ENCODE results near the gene PHRF1. TPM values are rescaled to one million over a fixed set of nuclear protein-coding genes. Genes with fewer than 3 reads are reported as not detected.

PHRF1 gene, protein sequence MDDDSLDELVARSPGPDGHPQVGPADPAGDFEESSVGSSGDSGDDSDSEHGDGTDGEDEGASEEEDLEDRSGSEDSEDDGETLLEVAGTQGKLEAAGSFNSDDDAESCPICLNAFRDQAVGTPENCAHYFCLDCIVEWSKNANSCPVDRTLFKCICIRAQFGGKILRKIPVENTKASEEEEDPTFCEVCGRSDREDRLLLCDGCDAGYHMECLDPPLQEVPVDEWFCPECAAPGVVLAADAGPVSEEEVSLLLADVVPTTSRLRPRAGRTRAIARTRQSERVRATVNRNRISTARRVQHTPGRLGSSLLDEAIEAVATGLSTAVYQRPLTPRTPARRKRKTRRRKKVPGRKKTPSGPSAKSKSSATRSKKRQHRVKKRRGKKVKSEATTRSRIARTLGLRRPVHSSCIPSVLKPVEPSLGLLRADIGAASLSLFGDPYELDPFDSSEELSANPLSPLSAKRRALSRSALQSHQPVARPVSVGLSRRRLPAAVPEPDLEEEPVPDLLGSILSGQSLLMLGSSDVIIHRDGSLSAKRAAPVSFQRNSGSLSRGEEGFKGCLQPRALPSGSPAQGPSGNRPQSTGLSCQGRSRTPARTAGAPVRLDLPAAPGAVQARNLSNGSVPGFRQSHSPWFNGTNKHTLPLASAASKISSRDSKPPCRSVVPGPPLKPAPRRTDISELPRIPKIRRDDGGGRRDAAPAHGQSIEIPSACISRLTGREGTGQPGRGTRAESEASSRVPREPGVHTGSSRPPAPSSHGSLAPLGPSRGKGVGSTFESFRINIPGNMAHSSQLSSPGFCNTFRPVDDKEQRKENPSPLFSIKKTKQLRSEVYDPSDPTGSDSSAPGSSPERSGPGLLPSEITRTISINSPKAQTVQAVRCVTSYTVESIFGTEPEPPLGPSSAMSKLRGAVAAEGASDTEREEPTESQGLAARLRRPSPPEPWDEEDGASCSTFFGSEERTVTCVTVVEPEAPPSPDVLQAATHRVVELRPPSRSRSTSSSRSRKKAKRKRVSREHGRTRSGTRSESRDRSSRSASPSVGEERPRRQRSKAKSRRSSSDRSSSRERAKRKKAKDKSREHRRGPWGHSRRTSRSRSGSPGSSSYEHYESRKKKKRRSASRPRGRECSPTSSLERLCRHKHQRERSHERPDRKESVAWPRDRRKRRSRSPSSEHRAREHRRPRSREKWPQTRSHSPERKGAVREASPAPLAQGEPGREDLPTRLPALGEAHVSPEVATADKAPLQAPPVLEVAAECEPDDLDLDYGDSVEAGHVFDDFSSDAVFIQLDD (N-terminal part only)
- 28.0 and 29.5 TPM in 2 replicates for total RNA-seq

DNA sequence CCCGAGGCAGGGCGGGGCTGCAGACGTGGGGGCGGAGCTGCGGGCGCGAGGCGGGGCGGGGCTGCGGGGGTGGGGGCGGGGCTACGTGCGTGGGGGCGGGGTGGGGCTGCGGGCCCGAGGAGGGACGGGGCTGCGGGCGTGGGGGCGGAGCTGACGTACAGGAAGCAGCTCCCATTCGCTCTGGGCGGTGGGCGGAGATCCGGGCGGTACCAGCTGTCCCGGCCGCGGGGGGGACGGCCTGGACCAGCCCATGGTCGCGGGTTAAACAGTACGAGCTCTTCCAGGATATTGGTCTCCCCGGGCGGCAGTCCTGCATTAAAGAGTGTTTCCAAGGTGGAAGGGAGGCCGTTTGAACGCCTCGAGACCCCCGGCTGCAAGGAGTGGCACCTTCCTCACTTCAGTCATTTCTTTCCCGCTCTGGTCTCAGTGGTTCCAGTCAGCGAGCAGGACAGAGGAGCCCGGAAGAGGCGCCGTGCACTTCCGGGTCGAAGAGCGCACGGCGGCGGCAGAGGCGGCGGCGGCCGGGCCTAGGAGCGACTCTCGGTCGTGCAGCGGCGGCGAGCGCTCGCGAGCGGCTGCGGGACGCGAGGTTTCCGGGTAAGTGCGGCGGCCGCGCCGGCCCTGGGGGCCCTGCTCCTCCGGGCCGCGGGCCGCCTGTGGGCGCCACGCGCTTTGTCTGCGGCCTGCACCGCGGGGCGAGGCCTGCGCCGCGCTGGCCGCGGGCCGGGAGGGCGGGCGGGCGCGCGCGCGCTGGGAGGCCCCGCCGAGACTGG is at the start of gene PHRF1:
TSS of gene PHRF1 (plus strand) at position 475 of the 773 bp plus-strand sequence. CDS start 5,043 bp downstream, outside the sequence.
- peak; percentile 77 for DNase-seq (ENCODE audit: low read depth, low spot score)

DNA sequence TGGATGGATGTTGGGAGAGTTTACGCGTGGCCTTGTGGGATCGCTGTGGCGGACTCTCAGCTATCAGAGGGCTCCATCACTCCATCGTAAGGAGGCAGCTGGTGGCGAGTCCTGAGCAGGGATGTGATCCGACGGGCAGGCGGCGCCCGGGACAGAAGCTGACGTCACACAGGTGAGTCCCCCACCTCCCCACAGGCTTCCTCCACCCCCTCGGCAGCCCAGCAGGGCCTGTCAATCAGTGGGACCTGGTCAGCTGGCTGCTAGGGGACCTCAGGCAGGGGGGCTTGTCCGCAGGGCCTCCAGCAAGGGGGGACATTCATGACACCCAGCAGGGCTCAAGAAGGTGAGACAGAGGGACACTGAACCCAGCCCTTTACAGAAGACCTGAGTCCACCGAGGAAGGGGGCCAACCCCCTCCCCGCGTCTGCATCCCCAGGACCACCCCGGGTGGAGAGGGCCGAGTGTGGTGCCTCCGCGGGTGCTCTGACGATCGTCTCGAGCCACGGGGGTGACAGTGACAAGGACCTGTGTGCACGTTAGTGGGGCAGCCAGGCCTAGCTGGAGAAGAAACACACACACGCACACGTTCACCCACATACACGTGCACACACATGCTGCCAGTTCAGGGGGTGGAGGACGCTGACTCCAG is 48.0 kb upstream of the PHRF1 start:
- DNase-seq (ENCODE audit: low read depth, low spot score): no peak

DNA sequence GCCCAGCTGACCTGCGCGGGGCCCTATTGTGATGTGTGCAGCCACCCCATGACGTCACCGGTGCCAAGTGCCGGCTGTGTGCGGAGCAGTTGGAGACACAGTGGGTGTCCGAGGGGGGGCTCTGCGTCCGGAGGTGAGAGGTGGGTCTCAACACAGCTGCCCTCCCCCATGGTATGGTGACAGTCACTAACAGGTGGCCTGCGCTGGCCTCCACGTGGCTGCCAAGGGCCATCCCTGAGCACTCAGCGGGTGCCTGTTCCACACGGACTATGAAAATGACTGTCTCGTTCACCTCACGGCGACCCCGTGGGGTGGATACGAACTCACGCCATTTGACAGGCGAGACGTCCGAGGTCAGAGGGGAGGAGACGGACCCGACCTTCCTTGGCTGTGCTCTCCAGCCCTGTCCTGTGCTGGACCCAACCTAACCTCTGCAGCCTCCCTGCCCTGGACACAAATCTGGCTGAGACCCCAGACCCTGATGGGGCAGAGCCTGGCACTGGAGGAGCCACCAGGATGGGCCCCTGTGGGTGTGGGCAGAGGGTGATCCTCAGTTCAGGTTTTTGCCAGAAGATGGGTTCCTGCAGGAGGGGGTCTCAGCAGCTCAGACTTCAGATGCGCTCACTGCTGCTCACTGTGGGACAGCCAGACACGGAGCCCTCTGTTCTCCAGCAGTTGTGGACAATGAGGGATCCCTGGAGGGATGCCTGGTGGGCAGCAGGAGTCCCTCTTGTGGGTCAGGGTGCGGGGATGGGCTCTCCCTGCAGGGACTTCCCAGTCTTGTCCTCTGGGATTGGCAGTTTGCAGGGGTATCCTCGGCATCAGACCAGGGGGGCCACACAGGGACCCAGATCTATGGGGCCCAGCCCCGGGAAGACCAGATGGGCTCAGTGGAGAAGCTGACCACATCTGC is 47.2 kb upstream of the PHRF1 start:
- DNase-seq (ENCODE audit: low read depth, low spot score): no peak

DNA sequence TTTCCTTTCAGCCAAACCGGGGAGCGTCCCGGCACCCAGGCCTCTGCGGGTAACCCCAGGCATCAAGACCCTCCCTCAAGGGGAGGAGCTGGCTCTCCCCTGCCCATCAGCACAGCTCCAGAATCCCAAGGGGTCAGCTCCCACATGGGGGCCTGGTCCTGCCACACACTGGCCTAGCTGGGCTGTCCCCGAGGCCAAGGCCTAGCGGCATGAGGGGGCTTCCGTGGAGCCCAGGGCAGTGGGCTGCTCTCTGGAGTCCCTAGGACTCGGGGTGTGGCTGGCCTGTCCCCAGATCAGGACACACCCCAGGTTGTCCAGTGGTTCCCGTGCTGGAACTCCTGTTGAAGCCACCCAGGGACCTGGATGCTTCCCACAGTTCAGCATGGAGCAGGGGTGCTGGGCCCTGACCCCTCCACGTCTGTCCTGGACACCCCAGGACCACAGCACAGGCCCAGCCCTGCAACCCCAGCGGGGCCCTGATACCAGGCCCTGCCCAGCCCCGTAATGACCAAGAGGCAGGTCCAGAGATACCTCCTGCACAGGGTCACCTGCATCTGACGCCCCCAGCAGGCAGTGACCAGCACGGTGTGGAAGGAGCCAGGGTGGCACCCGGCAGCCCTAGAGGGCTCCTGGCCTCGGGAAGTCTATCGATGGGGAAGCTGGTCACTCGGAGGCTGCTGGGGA is 46.4 kb upstream of the PHRF1 start:
- no peak for DNase-seq (ENCODE audit: low read depth, low spot score)

DNA sequence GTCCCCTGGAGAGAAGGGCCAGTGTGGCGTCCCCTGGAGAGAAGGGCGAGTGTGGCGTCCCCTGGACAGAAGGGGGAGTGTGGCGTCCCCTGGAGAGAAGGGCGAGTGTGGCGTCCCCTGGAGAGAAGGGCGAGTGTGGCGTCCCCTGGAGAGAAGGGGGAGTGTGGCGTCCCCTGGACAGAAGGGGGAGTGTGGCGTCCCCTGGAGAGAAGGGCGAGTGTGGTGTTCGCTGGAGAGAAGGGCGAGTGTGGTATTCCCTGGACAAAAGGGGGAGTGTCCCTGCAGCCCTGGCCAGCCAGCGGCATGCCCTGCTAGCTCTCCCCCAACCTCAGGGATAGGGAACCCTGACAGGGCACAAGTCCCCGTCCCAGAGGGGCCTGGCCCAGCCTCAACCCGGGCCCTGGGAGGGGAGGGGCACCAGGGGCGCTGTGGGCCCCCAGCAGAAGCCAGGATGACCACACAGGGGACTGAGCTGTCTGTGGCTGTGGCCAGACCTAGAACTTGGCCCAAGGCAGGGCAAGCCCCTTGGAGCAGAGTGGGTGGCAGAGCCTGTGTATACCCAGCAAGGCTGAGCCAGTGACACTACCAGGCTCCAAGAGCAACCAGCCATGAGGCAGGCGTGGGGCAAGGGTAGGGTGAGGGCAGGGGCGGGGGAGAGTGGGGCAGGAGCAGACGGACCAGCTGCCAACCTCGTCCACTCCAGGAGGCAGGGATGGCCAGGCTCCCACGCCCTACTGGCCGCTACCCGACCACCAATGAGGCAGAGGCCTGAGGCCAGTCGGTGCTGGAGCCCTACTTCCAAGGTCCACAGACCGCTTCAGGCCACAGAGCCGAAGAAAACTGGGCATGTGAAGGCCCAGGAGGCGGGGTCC is 45.1 kb upstream of the PHRF1 start:
- DNase-seq (ENCODE audit: low read depth, low spot score): no peak

DNA sequence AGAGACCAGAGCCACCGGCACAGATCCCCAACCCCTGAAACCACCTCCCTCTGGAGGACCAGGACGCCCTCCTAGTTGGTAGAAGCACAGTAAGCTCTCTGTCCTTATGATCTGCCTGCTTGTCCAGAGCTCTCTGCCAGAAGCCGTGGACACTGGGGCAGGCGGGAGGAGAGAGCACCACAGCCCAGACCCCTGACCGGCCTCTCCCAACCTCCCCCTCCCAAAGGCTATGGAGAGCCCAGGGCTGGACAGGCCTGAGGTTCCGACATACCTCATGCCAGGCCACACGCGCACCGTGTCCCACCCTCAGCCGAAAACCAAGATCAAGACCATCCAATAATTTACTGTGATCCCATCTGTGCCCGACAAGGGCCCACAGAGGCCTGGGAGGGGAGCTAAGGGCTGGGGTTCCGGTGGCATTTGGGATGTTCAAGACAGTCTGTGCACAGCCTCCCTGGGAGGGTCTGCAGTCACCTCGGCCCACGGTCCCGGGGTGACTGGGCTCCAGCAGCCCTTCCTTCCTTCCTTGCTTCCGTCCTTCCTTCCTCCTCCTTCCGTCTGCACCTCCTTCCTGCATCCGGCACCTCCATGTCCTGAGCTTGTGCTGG is 44.2 kb upstream of the PHRF1 start:
- no peak for DNase-seq (ENCODE audit: low read depth, low spot score)

DNA sequence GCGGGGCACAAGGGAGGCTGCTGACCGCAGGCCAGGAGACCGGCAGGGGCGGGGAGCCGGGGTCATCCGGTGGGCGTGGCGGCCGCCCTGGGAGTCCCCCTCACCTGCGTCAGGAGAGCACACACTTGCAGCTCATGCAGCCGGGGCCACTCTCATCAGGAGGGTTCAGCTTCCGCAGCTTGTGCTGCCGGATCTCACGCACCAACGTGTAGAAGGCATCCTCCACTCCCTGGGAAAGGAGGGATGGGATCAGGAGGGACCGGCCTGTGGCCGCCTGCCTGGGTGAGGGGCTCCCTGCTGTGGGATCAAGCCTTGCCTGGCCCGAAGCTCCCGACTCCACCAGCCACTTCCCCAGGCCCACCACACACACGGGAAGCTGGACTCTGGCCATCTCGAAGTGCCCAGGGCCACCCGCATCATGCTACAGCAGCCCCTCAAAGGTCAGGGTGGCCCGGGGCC is 43.7 kb upstream of the PHRF1 start:
- DNase-seq (ENCODE audit: low read depth, low spot score): no peak

DNA sequence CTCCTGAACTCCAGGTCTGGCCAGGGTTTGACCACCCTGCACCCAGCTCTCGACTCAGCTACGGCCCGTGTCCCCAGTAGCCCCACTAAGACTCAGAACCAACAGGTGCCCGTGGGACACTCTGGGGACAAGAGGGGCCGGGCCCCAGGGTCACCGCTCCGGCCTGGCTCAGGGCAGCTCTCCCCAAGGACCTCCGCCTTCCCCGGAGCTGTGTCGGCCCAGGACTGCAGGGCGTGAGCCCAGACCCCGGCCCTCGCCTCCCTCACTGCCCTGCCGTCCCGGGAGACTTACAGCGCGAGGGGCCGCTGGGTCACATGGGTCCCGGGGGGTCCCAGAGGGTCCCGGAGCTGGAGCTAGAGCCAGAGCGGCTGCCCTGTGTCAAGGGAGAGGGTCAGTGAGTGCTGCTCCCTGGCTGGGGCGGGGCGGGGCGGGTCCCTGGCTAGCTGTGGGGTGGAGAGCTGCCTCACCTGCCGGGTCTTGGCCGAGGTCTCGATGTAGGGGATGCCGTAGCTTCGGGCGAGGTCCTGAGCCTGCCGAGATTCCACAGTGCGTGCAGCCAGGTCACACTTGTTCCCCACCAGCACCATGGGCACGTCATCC is 43.2 kb upstream of the PHRF1 start:
- no peak for DNase-seq (ENCODE audit: low read depth, low spot score)

DNA sequence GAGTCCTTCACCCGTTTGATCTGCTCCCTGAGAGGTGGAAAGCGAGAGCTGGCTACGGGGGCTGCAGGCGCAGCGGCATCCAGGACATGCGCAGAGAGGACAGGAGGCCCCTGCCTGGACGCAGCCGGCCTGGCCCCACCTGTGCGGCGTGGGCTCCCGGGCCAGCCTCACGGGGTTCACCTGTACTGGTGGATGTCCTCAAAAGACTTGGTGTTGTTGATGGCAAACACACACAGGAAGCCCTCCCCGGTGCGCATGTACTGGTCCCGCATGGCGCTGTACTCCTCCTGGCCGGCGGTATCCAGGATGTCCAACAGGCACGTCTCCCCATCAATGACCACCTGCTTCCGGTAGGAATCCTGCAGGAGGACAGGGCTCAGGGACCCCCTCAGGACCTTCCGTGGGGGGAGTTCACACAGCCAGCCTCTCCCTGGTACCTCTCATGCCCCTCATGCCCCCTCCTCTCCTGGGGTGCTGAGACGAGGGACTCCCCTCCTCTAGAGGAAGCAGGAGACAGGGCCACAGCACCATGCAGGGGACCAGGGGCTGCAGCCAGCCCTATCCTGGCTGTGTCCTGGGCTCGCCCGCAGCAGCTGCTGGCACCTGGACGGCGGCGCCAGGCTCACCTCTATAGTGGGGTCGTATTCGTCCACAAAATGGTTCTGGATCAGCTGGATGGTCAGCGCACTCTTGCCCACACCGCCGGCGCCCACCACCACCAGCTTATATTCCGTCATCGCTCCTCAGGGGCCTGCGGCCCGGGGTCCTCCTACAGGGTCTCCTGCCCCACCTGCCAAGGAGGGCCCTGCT is 42.5 kb upstream of the PHRF1 start:
- DNase-seq (ENCODE audit: low read depth, low spot score): no peak

DNA sequence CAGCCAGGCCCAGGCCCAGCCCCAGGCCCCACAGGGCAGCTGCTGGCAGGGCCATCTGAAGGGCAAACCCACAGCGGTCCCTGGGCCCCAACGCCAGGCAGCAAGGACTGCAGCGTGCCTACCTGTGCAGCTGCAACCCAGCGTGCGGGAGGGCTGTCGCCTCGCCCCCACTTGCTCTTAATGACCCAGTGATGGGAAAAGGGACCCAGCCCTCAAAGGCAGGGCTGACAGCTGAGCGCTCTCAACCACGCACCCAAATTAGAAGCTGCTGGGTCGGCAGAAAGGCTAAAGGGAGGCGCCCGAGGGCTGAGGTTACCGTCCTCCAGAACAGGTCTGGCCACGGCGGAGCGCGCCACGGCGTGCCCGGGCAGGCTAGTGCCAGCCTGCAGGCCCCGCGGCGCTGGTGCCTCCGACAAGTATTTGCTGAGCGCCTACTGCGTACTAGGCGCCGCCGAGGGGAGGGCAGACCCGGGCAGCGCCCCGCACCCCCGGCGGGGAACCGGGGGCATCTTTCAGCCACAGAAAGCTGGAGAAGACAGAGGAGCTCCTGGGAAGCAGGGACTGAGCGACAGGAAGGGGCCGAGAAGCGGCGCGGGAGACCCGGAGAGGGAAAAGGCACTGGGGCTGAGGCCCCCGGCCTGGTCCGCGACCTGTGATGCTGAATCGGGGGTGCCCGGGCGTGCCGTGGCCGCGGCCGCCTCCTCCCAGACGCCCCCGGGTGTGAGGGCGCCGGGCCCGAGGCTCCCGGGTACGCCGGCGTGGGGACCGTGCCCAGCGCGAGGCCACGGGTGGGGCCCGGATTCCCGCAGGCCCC is 41.7 kb upstream of the PHRF1 start:
- no peak for DNase-seq (ENCODE audit: low read depth, low spot score)

DNA sequence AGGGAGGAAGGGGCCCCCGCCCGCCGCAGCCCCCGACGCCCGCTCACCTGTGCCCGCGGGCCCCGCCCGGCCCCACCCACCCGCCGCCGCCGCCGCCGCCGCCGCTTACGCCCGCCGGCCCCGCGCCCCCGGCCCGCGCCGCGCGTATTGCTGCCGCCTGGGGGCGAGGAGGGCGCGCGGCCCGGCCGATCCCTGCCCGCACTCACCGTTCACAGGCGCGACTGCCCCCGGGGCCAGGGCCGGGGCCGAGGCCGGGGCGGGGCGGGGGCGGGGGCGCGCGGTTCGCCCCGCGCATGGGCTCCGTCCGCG is 41.1 kb upstream of the PHRF1 start:
- no peak for DNase-seq (ENCODE audit: low read depth, low spot score)

DNA sequence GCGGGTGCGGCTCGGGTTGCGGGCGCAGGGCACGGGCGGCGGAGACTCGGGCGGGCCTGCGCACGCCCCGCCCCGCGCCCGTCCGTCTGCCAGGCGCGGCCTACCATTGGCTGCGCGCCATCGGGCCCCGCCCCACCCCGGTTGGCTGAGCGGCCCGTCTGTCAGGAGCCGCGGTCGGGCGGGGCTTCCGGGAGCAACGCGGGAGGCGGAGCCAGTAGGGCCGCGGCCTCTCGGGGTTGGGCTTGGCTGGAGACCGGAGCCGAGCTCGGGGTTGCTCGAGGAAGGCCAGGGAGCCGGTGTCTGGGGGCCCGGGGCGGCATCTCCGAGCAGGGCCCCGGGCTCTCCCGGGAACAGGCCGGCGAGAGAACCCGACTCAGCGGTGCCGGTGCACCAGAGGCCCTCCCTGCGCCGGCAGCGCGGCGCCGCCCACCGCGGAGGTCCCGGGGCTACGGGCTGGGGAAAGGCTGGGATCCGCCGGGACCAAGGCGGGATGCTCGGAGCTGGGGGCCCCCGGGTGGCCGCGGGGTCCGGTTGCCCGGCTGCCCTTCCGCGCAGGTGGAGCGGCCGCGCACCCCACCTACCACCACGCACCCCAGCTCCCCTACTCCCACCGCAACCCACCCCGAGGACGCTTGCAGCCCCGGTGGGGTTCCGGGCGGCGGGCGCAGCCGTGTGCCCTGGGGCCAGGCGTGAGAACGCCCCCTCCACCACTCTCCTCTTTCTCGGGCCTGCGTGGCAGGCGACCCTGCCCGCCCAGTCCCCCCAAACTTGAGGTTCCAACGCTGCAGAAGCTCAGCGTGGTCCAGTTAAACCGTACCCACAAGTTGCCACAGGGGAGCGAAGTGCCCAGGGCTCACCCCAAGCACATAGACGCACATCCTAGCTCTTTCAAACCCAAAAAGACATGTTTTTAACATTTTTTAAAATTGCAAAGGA is 40.5 kb upstream of the PHRF1 start, which contains the start of gene HRAS:
TSS of gene HRAS (minus strand) at position 58 of the 936 bp plus-strand sequence.
- peak; percentile 80 for DNase-seq (ENCODE audit: low read depth, low spot score)

DNA sequence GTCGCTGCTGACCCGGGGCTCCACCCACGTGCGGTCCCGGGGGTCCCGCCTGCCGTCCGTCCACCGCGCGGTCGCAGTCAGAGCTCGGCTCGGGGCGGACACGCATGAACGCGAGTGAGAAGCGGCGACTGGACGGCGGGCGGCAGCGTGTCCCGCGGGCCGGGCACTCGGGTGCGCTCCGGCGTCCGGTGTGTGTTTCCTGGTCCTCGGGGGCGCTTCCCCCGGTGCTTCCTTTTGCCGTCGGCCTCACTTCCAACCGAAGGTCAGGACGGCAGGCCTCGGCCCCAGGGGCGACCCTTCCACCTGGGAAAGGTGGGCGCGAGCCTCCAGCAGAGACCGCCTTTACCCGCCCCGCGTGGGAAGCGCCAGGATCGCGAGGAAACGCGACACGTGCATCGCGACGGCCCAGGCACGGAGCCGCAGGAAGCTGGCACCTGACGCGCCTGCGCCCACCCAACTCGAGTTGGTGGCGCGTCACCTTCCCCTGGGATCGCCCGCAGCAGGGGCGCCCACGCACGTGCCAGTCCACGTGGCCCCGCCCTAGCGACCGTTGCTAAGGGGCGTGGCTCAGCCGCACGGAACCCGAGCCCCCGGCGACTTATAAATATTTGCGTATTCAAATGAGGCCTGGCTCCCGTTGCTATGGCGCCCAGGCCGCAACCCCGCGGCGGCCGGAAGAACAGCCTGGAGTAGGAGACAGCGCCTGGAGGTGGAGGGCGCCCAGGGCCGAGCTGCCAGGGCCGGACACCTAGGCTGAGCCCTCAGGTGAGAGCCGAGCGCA is 39.2 kb upstream of the PHRF1 start, which contains the start of gene LRRC56:
TSS of gene LRRC56 (plus strand) at position 687 of the 781 bp plus-strand sequence. CDS start 3,158 bp downstream, outside the sequence.
- no peak for DNase-seq (ENCODE audit: low read depth, low spot score)
